KOPT-K1 (cell line): Measurements from ENCODE around the gene CCDC192.

Experiments used
- H3K27ac ChIP-seq: fragments of 200-600 bp; sonication (generic); 2 replicates; pipeline ENCODE4 v1.5.1; 2016; ENCODE audit warnings: antibody characterized with exemption, mild to moderate bottlenecking, low read depth, low read length; ENCODE audit not compliant: poor library complexity, severe bottlenecking
- H3K36me3 ChIP-seq: fragments of 200-600 bp; sonication (generic); 2 replicates; pipeline ENCODE4 v1.5.1; 2017; ENCODE audit warnings: antibody characterized with exemption, mild to moderate bottlenecking, low read length, moderate library complexity; ENCODE audit not compliant: insufficient read depth
- H3K9me3 ChIP-seq: fragments of 200-600 bp; sonication (generic); 2 replicates; pipeline ENCODE4 v1.5.1; 2017; ENCODE audit warnings: antibody characterized with exemption, low read length, mild to moderate bottlenecking; ENCODE audit not compliant: insufficient read depth, poor library complexity, severe bottlenecking

The CCDC192 gene

DNA sequence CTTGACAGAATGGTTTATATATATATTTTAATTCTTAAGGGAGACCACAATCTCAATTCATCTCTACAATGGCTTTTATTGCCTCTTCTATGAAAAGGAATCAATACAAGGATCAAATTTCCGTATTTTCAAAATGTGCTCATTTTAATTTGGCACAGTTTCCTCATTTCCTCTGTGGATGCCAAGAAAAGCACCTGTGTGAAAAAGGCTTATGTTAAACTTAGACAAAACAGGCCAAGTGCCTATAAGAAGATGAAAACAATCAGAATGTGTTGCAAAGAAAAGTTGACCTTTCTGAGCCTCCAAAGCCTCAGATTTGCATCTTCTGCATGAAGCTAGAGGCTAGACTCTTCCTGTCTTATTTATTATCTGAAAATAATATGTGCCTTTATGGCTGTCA lies 206.6 kb downstream of the CCDC192 start:
- H3K27ac ChIP-seq, result no peak overlapping the region
- H3K36me3 ChIP-seq, result no peaks in the 10 kb centered on the region
- no peaks in the 10 kb centered on the region for H3K9me3 ChIP-seq

- Histone ChIP-seq H3K27ac (no peak overlapping the region), H3K9me3 (no peaks in the 10 kb centered on the region), H3K36me3 (no peaks in the 10 kb centered on the region)
These were observed 207.2 kb downstream of the CCDC192 start for GRCh38 chr5:127910307-127910956.

- H3K36me3 ChIP-seq, result no peaks in the 10 kb centered on the region
- no peak overlapping the region for H3K27ac ChIP-seq
These were observed 208.4 kb downstream of the CCDC192 start for GRCh38 chr5:127911619-127912018.

DNA sequence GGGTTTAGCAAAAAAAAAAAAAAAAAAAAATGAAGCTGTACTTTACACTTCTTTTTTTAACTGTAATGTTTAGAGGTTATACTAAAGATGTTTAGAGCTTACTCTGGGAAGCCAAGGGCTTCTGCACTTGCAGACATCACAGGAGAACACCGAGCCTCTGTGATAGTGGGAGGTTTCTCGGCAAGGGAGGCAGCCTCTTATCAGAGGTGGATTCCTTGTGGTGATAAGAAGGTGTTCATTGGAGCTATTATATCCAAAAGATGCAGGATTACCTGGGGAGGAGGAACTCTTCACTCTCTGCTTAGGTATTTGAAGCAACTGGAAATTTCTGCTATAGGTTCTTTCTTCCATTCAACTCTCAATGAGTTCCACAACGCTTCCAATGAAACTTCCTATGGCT lies 209.2 kb downstream of the CCDC192 start:
- H3K36me3 ChIP-seq, result no peaks in the 10 kb centered on the region
- H3K9me3 ChIP-seq, result no peaks in the 10 kb centered on the region
- no peak overlapping the region for H3K27ac ChIP-seq

More at GRCh38 chr5:127911619-127912018, 208.4 kb downstream of the CCDC192 start:
- H3K9me3 ChIP-seq, result no peaks in the 10 kb centered on the region

DNA sequence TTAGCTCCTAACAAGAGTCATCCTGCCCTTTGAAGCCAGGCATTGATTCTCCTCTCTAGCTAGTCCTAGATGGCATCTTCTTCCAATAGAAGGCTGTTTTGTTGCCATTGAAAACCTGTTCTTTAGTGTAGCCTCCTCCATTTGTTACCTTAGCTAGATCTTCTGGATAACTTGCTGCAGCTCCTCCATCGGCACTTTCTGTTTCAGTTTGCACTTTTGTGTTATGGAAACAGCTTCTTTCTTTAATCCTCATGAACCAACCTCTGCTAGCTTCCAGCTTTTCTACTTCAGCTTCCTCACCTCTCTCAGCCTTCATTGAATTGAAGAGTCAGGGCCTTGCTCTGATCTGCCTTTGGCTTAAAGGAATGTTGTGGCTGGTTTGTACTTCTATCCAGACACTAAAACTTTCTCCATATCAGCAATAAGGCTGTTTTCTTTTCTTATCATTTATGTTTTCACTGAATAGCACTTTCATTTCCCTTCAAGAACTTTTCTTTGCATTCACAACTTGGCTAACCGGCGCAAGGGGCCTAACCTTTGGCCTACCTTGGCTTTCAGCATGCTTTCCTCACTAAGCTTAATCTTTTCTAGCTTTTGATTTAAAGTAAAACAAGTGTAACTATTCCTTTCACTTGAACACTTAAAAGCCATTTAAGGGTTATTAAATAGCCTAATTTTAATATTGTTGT lies 213.8 kb downstream of the CCDC192 start:
- no peaks in the 10 kb centered on the region for H3K36me3 ChIP-seq
- no peak overlapping the region for H3K27ac ChIP-seq
- no peaks in the 10 kb centered on the region for H3K9me3 ChIP-seq

- H3K9me3 ChIP-seq, result no peaks in the 10 kb centered on the region
- H3K27ac ChIP-seq, result no peak overlapping the region
- no peaks in the 10 kb centered on the region for H3K36me3 ChIP-seq
These were observed 216.0 kb downstream of the CCDC192 start for GRCh38 chr5:127919006-127919796.

DNA sequence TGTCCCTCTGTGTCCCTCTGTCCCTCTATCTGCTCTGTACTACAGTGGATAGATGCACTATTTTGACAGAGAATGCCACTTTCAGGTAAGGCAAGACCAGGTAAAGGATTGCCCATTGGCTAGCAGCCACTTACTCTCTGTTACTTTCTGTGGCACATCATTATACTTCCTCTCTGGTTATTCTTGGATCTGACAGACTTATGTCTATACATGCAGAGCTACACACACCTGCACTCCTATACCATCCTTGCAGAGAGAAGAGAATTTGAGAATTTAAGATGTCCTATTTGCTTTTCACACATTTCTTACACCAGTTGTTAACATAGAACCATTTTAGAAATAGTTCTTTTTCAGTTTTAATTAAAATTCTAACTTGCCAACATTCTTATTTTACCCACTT lies 216.6 kb downstream of the CCDC192 start:
- H3K27ac ChIP-seq, result no peak overlapping the region
- H3K9me3 ChIP-seq, result no peaks in the 10 kb centered on the region

DNA sequence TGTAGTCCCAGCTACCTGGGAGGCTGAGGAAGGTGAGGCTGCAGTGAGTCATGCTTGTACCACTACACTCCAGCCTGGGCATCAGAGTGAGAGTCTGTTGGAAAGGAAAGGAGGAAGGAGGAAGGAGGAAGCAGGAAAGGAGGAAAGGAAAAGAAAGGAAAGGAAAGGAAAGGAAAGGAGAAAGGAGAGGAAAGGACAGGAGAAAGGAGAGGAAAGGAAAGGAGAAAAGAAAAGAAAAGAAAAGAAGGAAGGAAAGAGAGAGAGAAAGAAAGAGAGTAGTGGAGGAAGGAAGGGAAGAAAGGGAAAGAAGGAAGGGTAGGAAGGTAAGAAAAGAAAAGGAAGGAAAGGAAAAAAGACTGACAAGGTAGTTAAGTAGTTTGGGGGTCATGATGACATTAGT lies 217.7 kb downstream of the CCDC192 start:
- no peaks in the 10 kb centered on the region for H3K36me3 ChIP-seq
- H3K27ac ChIP-seq, result no peak overlapping the region
- H3K9me3 ChIP-seq, result no peaks in the 10 kb centered on the region

More for the DNA sequence above, 216.6 kb downstream of the CCDC192 start:
- H3K36me3 ChIP-seq, result no peaks in the 10 kb centered on the region

- H3K27ac ChIP-seq, result no peak overlapping the region
- H3K36me3 ChIP-seq, result no peaks in the 10 kb centered on the region
- H3K9me3 ChIP-seq, result no peaks in the 10 kb centered on the region
These were observed 219.4 kb downstream of the CCDC192 start for GRCh38 chr5:127922603-127923002.

DNA sequence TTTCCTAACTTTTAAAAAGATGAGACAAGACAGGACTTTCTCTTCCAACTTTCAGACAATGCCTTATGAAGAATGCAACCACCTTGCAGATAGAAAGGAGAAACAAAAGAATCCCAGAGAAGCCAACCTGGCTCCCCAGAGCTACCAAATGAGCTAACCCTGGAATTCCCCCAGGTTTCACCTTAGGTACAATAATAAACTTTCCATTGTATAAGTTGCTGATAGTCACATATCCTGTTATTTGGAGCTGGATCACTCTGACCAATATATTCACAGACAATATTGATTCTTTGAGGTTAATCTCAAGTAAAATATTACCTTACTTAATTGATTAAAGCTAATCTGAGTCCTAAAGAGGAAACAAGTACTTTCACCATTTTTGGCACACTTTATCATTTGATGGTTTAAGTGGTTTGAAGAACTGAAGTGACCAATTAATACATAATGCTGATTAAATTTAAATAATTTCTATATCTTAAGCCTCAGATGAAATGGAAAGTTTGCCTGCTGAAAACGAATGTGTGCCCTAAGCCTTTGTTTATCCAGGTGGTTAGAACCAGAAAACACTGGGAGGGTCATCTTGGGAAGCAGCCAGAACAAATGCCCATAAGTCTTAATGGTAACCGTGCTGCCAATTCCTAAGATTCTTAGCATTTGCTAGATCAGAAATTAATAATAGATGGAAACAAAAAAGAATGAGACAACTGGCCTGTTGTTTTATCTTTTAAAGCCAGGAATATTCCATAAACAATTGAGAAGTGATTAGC lies 220.8 kb downstream of the CCDC192 start:
- no peaks in the 10 kb centered on the region for H3K9me3 ChIP-seq
- no peak overlapping the region for H3K27ac ChIP-seq
- H3K36me3 ChIP-seq, result no peaks in the 10 kb centered on the region

DNA sequence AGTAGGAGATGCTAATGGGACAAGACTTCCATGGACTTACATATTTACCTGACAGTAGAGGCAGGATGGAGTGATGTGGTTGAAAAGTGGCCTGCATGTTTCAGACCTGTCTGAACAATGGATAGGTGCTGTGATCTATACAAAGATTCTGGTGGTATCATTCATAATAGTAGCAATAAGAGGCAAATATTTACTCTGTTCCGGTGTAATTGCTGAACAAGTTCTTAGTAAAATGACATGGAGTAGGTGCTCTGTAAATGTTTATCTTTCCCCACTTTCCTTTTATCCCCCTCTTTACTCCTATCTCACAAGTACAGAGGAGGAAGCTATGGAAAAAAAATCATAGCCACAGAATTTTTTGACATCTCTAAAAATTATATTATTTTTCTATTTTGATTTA lies 221.4 kb downstream of the CCDC192 start:
- Histone ChIP-seq H3K36me3 (no peaks in the 10 kb centered on the region), H3K9me3 (no peaks in the 10 kb centered on the region), H3K27ac (no peak overlapping the region)

DNA sequence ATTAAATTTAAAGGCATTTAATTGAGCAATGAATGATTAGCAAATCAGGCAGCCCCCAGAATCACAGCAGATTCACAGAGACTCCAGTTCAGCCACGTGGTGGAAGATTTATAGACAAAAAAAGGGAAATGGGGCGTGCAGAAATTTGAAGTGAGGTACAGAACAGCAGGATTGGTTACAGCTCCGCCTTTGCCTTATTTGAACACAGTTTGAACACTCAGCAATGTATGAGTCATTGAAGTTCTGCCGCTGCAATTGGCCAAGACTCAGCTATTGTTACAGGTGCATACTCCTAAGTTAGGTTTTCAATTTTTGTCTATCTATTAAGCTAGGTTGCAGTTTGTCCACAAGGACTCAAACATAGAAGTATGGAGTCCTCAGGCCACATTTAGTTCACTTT lies 222.7 kb downstream of the CCDC192 start:
- Histone ChIP-seq H3K36me3 (no peaks in the 10 kb centered on the region), H3K9me3 (no peaks in the 10 kb centered on the region), H3K27ac (no peak overlapping the region)

GRCh38 chr5:127926974-127927373 lies 223.8 kb downstream of the CCDC192 start:
- H3K36me3 ChIP-seq, result no peaks in the 10 kb centered on the region
- no peak overlapping the region for H3K27ac ChIP-seq
- no peaks in the 10 kb centered on the region for H3K9me3 ChIP-seq

DNA sequence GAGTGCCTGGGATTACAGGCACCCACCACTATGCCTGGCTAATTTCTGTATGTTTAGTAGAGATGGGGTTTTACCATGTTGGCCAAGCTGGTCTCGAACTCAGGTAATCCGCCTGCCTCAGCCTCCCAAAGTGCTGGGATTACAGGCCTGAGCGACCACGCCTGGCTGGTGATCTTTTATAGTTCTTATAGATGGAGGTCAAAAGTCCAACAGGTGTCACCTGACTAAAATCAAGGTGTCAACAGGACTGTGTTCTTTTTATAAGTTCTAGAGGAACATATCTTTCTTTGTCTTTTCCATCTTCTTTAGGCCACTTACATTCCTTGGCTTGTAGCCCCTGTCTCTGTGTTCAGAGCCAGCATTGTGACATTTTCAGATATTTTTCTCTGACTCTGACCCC lies 224.9 kb downstream of the CCDC192 start:
- no peak overlapping the region for H3K27ac ChIP-seq

GRCh38 chr5:127930311-127930710 lies 227.1 kb downstream of the CCDC192 start:
- no peaks in the 10 kb centered on the region for H3K36me3 ChIP-seq
- H3K9me3 ChIP-seq, result no peaks in the 10 kb centered on the region
- no peak overlapping the region for H3K27ac ChIP-seq

More for the DNA sequence above, 224.9 kb downstream of the CCDC192 start:
- Histone ChIP-seq H3K36me3 (no peaks in the 10 kb centered on the region), H3K9me3 (no peaks in the 10 kb centered on the region)
